ENCODE results near the gene TMPRSS3. TPM values are rescaled to one million over a fixed set of nuclear protein-coding genes. Genes with fewer than 3 reads are reported as not detected.

Gene TMPRSS3
- total RNA-seq, 2 experiments from 2014 or later, result 123 to 134 TPM

DNA sequence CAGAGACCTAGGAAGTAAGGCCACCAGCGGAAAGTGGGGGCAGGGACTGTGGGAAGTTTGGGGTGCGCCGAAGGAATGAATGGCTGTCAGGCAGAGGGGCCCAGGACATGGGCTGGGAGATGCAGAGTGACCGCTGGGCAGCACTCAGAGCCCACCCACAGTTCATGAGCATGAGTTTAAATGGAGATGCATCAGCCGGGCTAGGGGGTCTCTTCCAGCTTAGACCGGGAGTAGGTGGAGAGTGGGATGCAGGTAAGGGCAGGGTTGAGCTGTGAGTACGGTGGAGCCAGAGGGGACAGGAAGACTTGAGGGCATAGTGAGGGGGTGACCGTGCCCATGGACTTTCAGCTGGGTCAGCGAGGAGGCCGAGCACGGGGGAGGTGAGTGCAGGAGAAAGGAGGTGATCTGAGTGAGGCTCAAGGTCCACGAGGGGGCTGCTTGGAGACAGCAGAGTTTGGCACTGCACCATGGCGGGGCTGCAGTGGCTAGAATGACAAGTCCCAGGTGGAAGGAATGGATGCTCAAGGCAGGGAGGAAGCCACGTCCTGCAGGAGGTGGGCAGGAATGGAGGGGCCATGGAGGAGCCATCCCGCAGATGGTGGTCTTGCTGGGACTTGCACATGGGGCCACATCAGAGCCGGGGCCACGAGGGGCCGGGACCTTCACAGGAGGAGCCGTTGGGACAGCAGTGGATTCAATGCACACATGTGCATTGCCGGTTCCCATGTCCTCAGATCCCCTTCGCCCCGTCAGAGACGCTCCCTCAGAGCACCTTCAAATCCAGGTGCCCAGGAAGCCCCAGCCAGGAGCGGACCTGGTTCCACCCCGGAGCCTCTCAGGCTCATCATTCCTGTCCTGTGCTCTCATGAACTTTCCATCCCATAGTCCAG, 42.7 kb upstream of the TMPRSS3 start:
- POLR2A ChIA-PET, result interaction anchor here (0.6 to 4.4 kb wide), 9 partner anchors 8 to 383 kb away, joined by 3 to 21 read pairs (median 5); partner anchors contain the start of gene UBASH3A
- peak overlapping the region; percentile 94 for H3K27ac Mint-ChIP-seq
- TF ChIP-seq, protein P1, sequence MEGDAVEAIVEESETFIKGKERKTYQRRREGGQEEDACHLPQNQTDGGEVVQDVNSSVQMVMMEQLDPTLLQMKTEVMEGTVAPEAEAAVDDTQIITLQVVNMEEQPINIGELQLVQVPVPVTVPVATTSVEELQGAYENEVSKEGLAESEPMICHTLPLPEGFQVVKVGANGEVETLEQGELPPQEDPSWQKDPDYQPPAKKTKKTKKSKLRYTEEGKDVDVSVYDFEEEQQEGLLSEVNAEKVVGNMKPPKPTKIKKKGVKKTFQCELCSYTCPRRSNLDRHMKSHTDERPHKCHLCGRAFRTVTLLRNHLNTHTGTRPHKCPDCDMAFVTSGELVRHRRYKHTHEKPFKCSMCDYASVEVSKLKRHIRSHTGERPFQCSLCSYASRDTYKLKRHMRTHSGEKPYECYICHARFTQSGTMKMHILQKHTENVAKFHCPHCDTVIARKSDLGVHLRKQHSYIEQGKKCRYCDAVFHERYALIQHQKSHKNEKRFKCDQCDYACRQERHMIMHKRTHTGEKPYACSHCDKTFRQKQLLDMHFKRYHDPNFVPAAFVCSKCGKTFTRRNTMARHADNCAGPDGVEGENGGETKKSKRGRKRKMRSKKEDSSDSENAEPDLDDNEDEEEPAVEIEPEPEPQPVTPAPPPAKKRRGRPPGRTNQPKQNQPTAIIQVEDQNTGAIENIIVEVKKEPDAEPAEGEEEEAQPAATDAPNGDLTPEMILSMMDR (IDR thresholded peaks at IDR 0.05), result no peak
- H3K27me3 Mint-ChIP-seq, result peaks cover 2% of the 10 kb centered on the region
- ATAC-seq (no peak), DNase-seq (no peak)
- H3K4me1 Mint-ChIP-seq (ENCODE audit: low read depth), result peaks cover 74% of the 10 kb centered on the region
- H3K4me3 Mint-ChIP-seq, result no peak overlapping the region
- intact Hi-C loops (cut with micrococcal nuclease), result no loop called here
- H3K36me3 Mint-ChIP-seq (ENCODE audit: low read depth), result peaks cover 95% of the 10 kb centered on the region
- peaks cover 6% of the 10 kb centered on the region for H3K9me3 Mint-ChIP-seq
- CTCF ChIA-PET, result interaction anchor here (0.7 to 1.3 kb wide), 4 partner anchors 18 to 57 kb away, joined by 3 read pairs; partner anchors contain the start of gene UBASH3A

DNA sequence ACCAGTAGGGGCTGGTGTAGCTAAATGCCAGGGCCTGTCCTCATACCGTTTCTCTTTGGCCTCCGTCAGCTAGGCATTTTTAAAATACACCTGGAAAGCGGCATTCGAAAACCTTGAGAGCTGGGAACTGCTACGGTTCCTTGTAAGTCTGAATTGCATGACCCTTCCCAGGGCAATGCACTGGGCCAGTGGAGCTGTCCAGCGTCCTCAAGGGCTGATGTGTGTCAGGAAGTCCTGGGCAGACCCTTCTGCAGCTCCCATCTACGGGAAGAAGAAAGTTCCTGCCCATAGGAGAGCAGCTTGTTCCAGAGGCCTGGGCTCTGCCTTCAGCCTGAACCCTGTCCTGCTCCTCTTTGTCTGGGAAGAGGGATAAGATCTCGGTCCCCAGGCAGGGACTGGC, 41.9 kb upstream of the TMPRSS3 start:
- Mint-ChIP-seq H3K4me3 (no peak overlapping the region), H3K27ac (no peak overlapping the region), H3K9me3 (peaks cover 7% of the 10 kb centered on the region), H3K4me1 (ENCODE audit: low read depth) (peaks cover 78% of the 10 kb centered on the region), H3K27me3 (peaks cover 2% of the 10 kb centered on the region), H3K36me3 (ENCODE audit: low read depth) (peaks cover 95% of the 10 kb centered on the region)
- POLR2A ChIA-PET, result interaction anchor here (0.6 to 4.4 kb wide), 3 partner anchors 11 to 33 kb away, joined by 4 to 21 read pairs (median 6); partner anchors contain the start of gene UBASH3A
- DNase-seq (no peak), ATAC-seq (no peak)
- CTCF ChIA-PET, result interaction anchor here (1.1 kb wide), 1 partner anchor 56 kb away, joined by 3 read pairs; no protein-coding TSS in a partner anchor
- TF ChIP-seq, protein P1 (IDR thresholded peaks at IDR 0.05), result no peak
- intact Hi-C loops (cut with micrococcal nuclease), result no loop called here

DNA sequence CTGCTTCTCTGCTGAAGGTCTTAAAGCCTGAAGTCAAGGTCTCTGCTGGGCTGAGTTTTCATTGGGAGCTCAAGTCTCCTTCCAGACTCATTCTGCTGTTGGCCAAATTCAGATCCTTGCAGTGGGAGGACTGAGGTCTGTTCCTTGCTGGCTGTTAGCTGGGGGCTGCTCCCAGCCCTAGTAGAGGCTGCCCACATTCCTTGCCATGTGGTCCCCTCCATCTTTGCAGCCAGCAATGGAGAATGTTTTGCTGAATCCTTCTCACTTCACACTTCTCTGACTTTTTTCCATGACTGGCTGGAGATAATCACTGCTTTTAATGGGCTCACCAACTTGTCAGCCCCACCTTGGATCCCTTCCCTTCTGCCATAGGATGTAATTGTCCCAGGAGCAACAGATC, 41.1 kb upstream of the TMPRSS3 start:
- H3K4me3 Mint-ChIP-seq, result no peak overlapping the region
- TF ChIP-seq, protein P1 (IDR thresholded peaks at IDR 0.05), result no peak
- peaks cover 12% of the 10 kb centered on the region for H3K9me3 Mint-ChIP-seq
- H3K27me3 Mint-ChIP-seq, result peaks cover 2% of the 10 kb centered on the region
- ChIA-PET CTCF (interaction anchor here (0.9 to 1.5 kb wide), 4 partner anchors 10 to 76 kb away, joined by 3 read pairs; no protein-coding TSS in a partner anchor), POLR2A (interaction anchor here (0.8 to 1.5 kb wide), 2 partner anchors 10 to 70 kb away, joined by 3 to 6 read pairs; partner anchors contain the start of gene TFF1)
- H3K36me3 Mint-ChIP-seq (ENCODE audit: low read depth), result peaks cover 95% of the 10 kb centered on the region
- no peak for DNase-seq
- intact Hi-C loops (cut with micrococcal nuclease), result no loop called here
- peaks cover 78% of the 10 kb centered on the region for H3K4me1 Mint-ChIP-seq (ENCODE audit: low read depth)
- H3K27ac Mint-ChIP-seq, result no peak overlapping the region
- ATAC-seq, result no peak

DNA sequence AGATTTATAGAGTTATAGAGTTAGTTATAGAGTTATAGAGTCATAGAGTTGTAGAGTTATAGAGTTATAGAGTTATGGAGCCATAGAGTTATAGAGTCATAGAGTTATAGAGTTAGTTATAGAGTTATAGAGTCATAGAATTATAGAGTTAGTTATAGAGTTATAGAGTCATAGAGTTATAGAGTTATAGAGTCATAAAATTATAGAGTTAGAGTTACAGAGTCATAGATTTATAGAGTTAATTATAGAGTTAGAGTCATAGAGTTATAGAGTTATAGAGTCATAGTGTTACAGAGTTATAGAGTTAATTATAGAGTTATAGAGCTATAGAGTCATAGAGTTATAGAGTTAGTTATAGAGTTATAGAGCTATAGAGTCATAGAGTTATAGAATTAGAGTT, 40.0 kb upstream of the TMPRSS3 start:
- H3K4me1 Mint-ChIP-seq (ENCODE audit: low read depth), result peaks cover 76% of the 10 kb centered on the region
- TF ChIP-seq, protein P1 (IDR thresholded peaks at IDR 0.05), result no peak
- peaks cover 2% of the 10 kb centered on the region for H3K27me3 Mint-ChIP-seq
- peaks cover 12% of the 10 kb centered on the region for H3K9me3 Mint-ChIP-seq
- H3K36me3 Mint-ChIP-seq (ENCODE audit: low read depth), result peaks cover 99% of the 10 kb centered on the region
- intact Hi-C loops (cut with micrococcal nuclease), result no loop called here
- H3K4me3 Mint-ChIP-seq, result no peak overlapping the region
- no peak for ATAC-seq
- CTCF ChIA-PET, result interaction anchor here (0.9 to 1.5 kb wide), 2 partner anchors 14 to 31 kb away, joined by 3 read pairs; no protein-coding TSS in a partner anchor
- no peak overlapping the region for H3K27ac Mint-ChIP-seq
- no peak for DNase-seq
- POLR2A ChIA-PET, result interaction anchor here (0.7 kb wide), 1 partner anchor 10 kb away, joined by 3 read pairs; no protein-coding TSS in a partner anchor
